Vagina (tissue), 2 donors: Measurements from ENCODE around the gene RASAL2. TPM values are rescaled to one million over a fixed set of nuclear protein-coding genes. Genes with fewer than 3 reads are reported as not detected.

Source experiments
- DNase-seq, 2 donors: peaks; one replicate each; pipeline ENCODE4 v3.0.0-alpha.2; 2017; ENCODE audit errors: extremely low spot score in 2 of 2
- H3K27ac ChIP-seq: fragments of 200-600 bp; sonication (generic); one replicate; pipeline ENCODE4 v1.5.1; 2019
- H3K27me3 ChIP-seq: fragments of 200-600 bp; sonication (generic); one replicate; pipeline ENCODE4 v1.5.1; 2019
- H3K36me3 ChIP-seq, 2 donors: fragments of 200-600 bp; sonication (generic); one replicate each; pipeline ENCODE4 v1.5.1; 2017 to 2019
- H3K4me1 ChIP-seq: fragments of 200-600 bp; sonication (generic); one replicate; pipeline ENCODE4 v1.5.1; 2019
- H3K4me3 ChIP-seq, 2 donors: fragments of 200-600 bp; sonication (generic); 1 replicate in 1 of 2; 2 replicates in 1 of 2; pipeline ENCODE4 v1.5.1; 2016 to 2019
- H3K9me3 ChIP-seq: fragments of 200-600 bp; sonication (generic); one replicate; pipeline ENCODE4 v1.5.1; 2019
- CTCF ChIP-seq, 3 experiments: fragments of 450-650 bp in 2 of 3; fragments of 200-600 bp in 1 of 3; sonication (generic) in 1 of 3; IDR thresholded peaks; one replicate each; pipeline ENCODE4 v1.5.1; 2017 to 2019; ENCODE audit warnings: antibody characterized with exemption in 3 of 3, mild to moderate bottlenecking in 2 of 3, moderate library complexity in 2 of 3
- POLR2A ChIP-seq, 2 donors: fragments of 450-650 bp; IDR thresholded peaks; one replicate each; pipeline ENCODE4 v1.6.1; 2017; ENCODE audit warnings: antibody characterized with exemption in 2 of 2, mild to moderate bottlenecking in 2 of 2, moderate library complexity in 2 of 2
- POLR2AphosphoS5 ChIP-seq, 2 donors: sonication (generic); formaldehyde crosslinking; IDR thresholded peaks; one replicate each; pipeline ENCODE4 v1.9.0; 2017; ENCODE audit warnings: antibody characterized with exemption in 2 of 2, mild to moderate bottlenecking in 2 of 2, low read depth in 1 of 2; ENCODE audit not compliant: insufficient read depth in 1 of 2
- intact Hi-C: fragments of 100-400 bp; cut with DNase I; formaldehyde crosslinking; loops from one replicate; pipeline ENCODE4 v1.15.1; 2023
- total RNA-seq: library from RNA; depleted of rRNA; stranded (reverse); fragments of >200 nt; gene quantifications from one replicate; pipeline ENCODE4 v1.2.3, GENCODE V29; 2016

The RASAL2 gene
- total RNA-seq, 1 donor from 2014 or later: 25.5 TPM

- intact Hi-C loops: no loop called here
- Histone ChIP-seq H3K27me3 (no peaks in the 10 kb centered on the region), H3K4me3 (no peak overlapping the region), H3K27ac (no peak overlapping the region), H3K36me3 (peaks cover 0 to 38% of the 10 kb centered on the region in 2 donors), H3K4me1 (no peaks in the 10 kb centered on the region), H3K9me3 (no peaks in the 10 kb centered on the region)
- TF ChIP-seq POLR2AphosphoS5 (IDR thresholded peaks at IDR 0.05; ENCODE audit: insufficient read depth in 1 of 2, low read depth in 1 of 2): no peak
- no peak for TF ChIP-seq CTCF (IDR thresholded peaks at IDR 0.05)
- no peak for TF ChIP-seq POLR2A (IDR thresholded peaks at IDR 0.05)
- no peak for DNase-seq
Measured at GRCh38 chr1:178470411-178470960, 376.6 kb downstream of the RASAL2 start.

- Histone ChIP-seq H3K27ac (no peak overlapping the region), H3K36me3 (peaks cover 0 to 21% of the 10 kb centered on the region in 2 donors), H3K27me3 (no peaks in the 10 kb centered on the region), H3K4me3 (no peak overlapping the region), H3K9me3 (no peaks in the 10 kb centered on the region), H3K4me1 (no peaks in the 10 kb centered on the region)
- intact Hi-C loops: no loop called here
- no peak for DNase-seq
- TF ChIP-seq CTCF (IDR thresholded peaks at IDR 0.05) (no peak), POLR2AphosphoS5 (IDR thresholded peaks at IDR 0.05; ENCODE audit: insufficient read depth in 1 of 2, low read depth in 1 of 2) (no peak), POLR2A (IDR thresholded peaks at IDR 0.05) (no peak)
Measured at GRCh38 chr1:178472531-178472930, 378.6 kb downstream of the RASAL2 start.

GRCh38 chr1:178477373-178477772 is 383.5 kb downstream of the RASAL2 start:
- no peak for DNase-seq
- intact Hi-C loops: no loop called here
- no peaks in the 10 kb centered on the region for H3K27me3 ChIP-seq
- TF ChIP-seq POLR2A (IDR thresholded peaks at IDR 0.05) (no peak), POLR2AphosphoS5 (IDR thresholded peaks at IDR 0.05; ENCODE audit: insufficient read depth in 1 of 2, low read depth in 1 of 2) (no peak), CTCF (IDR thresholded peaks at IDR 0.05) (no peak)
- H3K4me1 ChIP-seq: no peaks in the 10 kb centered on the region
- H3K27ac ChIP-seq: no peak overlapping the region
- H3K9me3 ChIP-seq: no peaks in the 10 kb centered on the region
- no peak overlapping the region for H3K4me3 ChIP-seq
- H3K36me3 ChIP-seq: peaks cover 0 to 17% of the 10 kb centered on the region in 2 donors

GRCh38 chr1:178477841-178478240 is 383.9 kb downstream of the RASAL2 start:
- intact Hi-C loops: no loop called here
- Histone ChIP-seq H3K36me3 (peaks cover 0 to 16% of the 10 kb centered on the region in 2 donors), H3K27ac (no peak overlapping the region), H3K27me3 (no peaks in the 10 kb centered on the region), H3K4me3 (no peak overlapping the region), H3K4me1 (no peaks in the 10 kb centered on the region), H3K9me3 (no peaks in the 10 kb centered on the region)
- no peak for TF ChIP-seq CTCF (IDR thresholded peaks at IDR 0.05)
- DNase-seq: no peak

GRCh38 chr1:178483251-178483957 is 389.5 kb downstream of the RASAL2 start:
- intact Hi-C loops: no loop called here
- TF ChIP-seq POLR2AphosphoS5 (IDR thresholded peaks at IDR 0.05; ENCODE audit: insufficient read depth in 1 of 2, low read depth in 1 of 2) (no peak), POLR2A (IDR thresholded peaks at IDR 0.05) (no peak), CTCF (IDR thresholded peaks at IDR 0.05) (no peak)
- H3K4me3 ChIP-seq: no peak overlapping the region
- DNase-seq: no peak
- no peak overlapping the region for H3K27ac ChIP-seq
- H3K4me1 ChIP-seq: peaks cover 12% of the 10 kb centered on the region
- no peaks in the 10 kb centered on the region for H3K27me3 ChIP-seq
- peaks cover 0 to 4% of the 10 kb centered on the region in 2 donors for H3K36me3 ChIP-seq
- H3K9me3 ChIP-seq: no peaks in the 10 kb centered on the region
